NB4 (cell line): ENCODE data around the gene ODAD3.
"Not testable (repeated sequence)": the region's sequence is repeated elsewhere in the genome, so short reads cannot be mapped to it uniquely, and the experiment has no call there.

Source experiments
- DNase-seq: peaks from one replicate; pipeline ENCODE4 v3.0.0; 2010; ENCODE audit warnings: low read depth
- H3K4me3 ChIP-seq: one replicate; pipeline ENCODE4 v1.5.1; 2011; ENCODE audit warnings: mild to moderate bottlenecking, low read depth, low read length, moderate library complexity
- CTCF ChIP-seq: IDR thresholded peaks from one replicate; pipeline ENCODE4 v1.5.1; 2012; ENCODE audit warnings: low read depth, low read length
- MAX ChIP-seq: IDR thresholded peaks from 2 replicates; pipeline ENCODE4 v1.6.1; 2011; ENCODE audit warnings: low read depth, low read length
- MYC ChIP-seq: IDR thresholded peaks from 2 replicates; pipeline ENCODE4 v1.6.1; 2011; ENCODE audit warnings: low read depth, low read length
- POLR2A ChIP-seq: IDR thresholded peaks from 2 replicates; pipeline ENCODE4 v1.6.1; 2011; ENCODE audit warnings: mild to moderate bottlenecking; ENCODE audit not compliant: insufficient read length; ENCODE audit errors: extremely low read depth

ODAD3 gene

GRCh38 chr19:11480715-11481533, 46.0 kb upstream of the ODAD3 start, which contains the start of gene ELAVL3:
Gene ELAVL3, minus strand, starts transcription at chr19:11481046. Its CDS starts 438 bp downstream, at chr19:11480608.
- no peak within 1 kb of the TSS for H3K4me3 ChIP-seq
- TF ChIP-seq CTCF (no peak), MYC (no peak), POLR2A (no peak), MAX (no peak)
- DNase-seq, result no peak

GRCh38 chr19:11479898-11480714, 45.2 kb upstream of the ODAD3 start:
- H3K4me3 ChIP-seq, result no peak overlapping the region
- DNase-seq, result peak; percentile 27
- no peak for TF ChIP-seq MAX
- TF ChIP-seq CTCF, result no peak
- no peak for TF ChIP-seq POLR2A
- no peak for TF ChIP-seq MYC

- no peak for TF ChIP-seq MYC
- no peak for TF ChIP-seq POLR2A
- TF ChIP-seq CTCF, result no peak
- TF ChIP-seq MAX, result no peak
- no peak overlapping the region for H3K4me3 ChIP-seq
- DNase-seq, result no peak
These were observed 44.4 kb upstream of the ODAD3 start for GRCh38 chr19:11479090-11479897.

- DNase-seq, result no peak
- H3K4me3 ChIP-seq, result no peak overlapping the region
- no peak for TF ChIP-seq MYC
- TF ChIP-seq CTCF, result no peak
- TF ChIP-seq POLR2A, result no peak
- no peak for TF ChIP-seq MAX
These were observed 43.5 kb upstream of the ODAD3 start for GRCh38 chr19:11478167-11479089.

- TF ChIP-seq POLR2A (no peak), MYC (no peak), CTCF (no peak), MAX (no peak)
- no peak overlapping the region for H3K4me3 ChIP-seq
- DNase-seq, result no peak
These were observed 40.9 kb upstream of the ODAD3 start for GRCh38 chr19:11475861-11476260.

GRCh38 chr19:11475343-11475742, 40.4 kb upstream of the ODAD3 start:
- H3K4me3 ChIP-seq, DNase-seq: not testable (repeated sequence)
